Ishikawa (cell line): Measurements from ENCODE around the gene ASH1L.

Experiments
- CEBPB ChIP-seq: IDR thresholded peaks from 2 replicates; pipeline ENCODE4 v1.6.1; 2012
- CREB1 ChIP-seq: IDR thresholded peaks from 2 replicates; pipeline ENCODE4 v1.6.1; 2012; ENCODE audit warnings: low read depth
- EGR1 ChIP-seq: IDR thresholded peaks from 2 replicates; pipeline ENCODE4 v1.6.1; 2012
- EP300 ChIP-seq: IDR thresholded peaks from 2 replicates; pipeline ENCODE4 v1.6.1; 2012; ENCODE audit warnings: borderline replicate concordance
- FOXM1 ChIP-seq: IDR thresholded peaks from 2 replicates; pipeline ENCODE4 v1.6.1; 2012; ENCODE audit warnings: low read depth, borderline replicate concordance
- MAX ChIP-seq: IDR thresholded peaks from 2 replicates; pipeline ENCODE4 v1.6.1; 2012
- RAD21 ChIP-seq: IDR thresholded peaks from 2 replicates; pipeline ENCODE4 v1.6.1; 2012; ENCODE audit warnings: low read depth
- REST ChIP-seq: IDR thresholded peaks from 2 replicates; pipeline ENCODE4 v1.6.1; 2012; ENCODE audit warnings: low read depth, mild to moderate bottlenecking
- TAF1 ChIP-seq: IDR thresholded peaks from 2 replicates; pipeline ENCODE4 v1.6.1; 2012; ENCODE audit warnings: low read depth, mild to moderate bottlenecking
- TCF12 ChIP-seq: IDR thresholded peaks from 2 replicates; pipeline ENCODE4 v1.6.1; 2012; ENCODE audit warnings: low read depth
- TEAD4 ChIP-seq: IDR thresholded peaks from 2 replicates; pipeline ENCODE4 v1.6.1; 2012
- USF1 ChIP-seq: IDR thresholded peaks from 2 replicates; pipeline ENCODE4 v1.6.1; 2012
- YY1 ChIP-seq: IDR thresholded peaks from 2 replicates; pipeline ENCODE4 v1.6.1; 2012; ENCODE audit warnings: low read depth

GRCh38 chr1:155320661-155321617, 241.7 kb downstream of the ASH1L start, which contains the start of gene RUSC1:
- TF ChIP-seq REST, result no peak
- TF ChIP-seq CEBPB, result no peak
- TF ChIP-seq TCF12, result no peak
- no peak for TF ChIP-seq TAF1
- no peak for TF ChIP-seq USF1
- no peak for TF ChIP-seq EP300
- TF ChIP-seq EGR1, result no peak
- no peak for TF ChIP-seq RAD21
- no peak for TF ChIP-seq YY1
- TF ChIP-seq MAX, result no peak
- no peak for TF ChIP-seq CREB1
- TF ChIP-seq FOXM1, result no peak
- TF ChIP-seq TEAD4, result no peak
